Keratinocyte (primary cell): ENCODE measurements around the gene ZNF586. TPM values are rescaled to one million over a fixed set of nuclear protein-coding genes. Genes with fewer than 3 reads are reported as not detected.

Experiments used
- DNase-seq: peaks from one replicate; pipeline ENCODE4 v3.0.0-alpha.2; 2011; ENCODE audit warnings: low read depth, missing footprints, low spot score
- FAIRE-seq: peaks from 2 replicates; lab custom pipeline; 2011; peaks lifted over from hg19 to GRCh38; lab: Jason Lieb, UNC
- H2AFZ ChIP-seq: 2 replicates; pipeline ENCODE4 v1.6.0; 2012; ENCODE audit warnings: low read length, control low read depth, inconsistent platforms; ENCODE audit not compliant: control insufficient read depth
- H3K27ac ChIP-seq: 2 replicates; pipeline ENCODE4 v1.5.1; 2011; ENCODE audit warnings: low read length; ENCODE audit not compliant: control insufficient read depth, insufficient read depth
- H3K27me3 ChIP-seq: 3 replicates; pipeline ENCODE4 v1.6.0; 2011; ENCODE audit warnings: low read length; ENCODE audit not compliant: control insufficient read depth, insufficient read depth; ENCODE audit errors: extremely low read depth
- H3K36me3 ChIP-seq, 2 experiments: 2 replicates in 1 of 2; 3 replicates in 1 of 2; pipeline ENCODE4 v1.5.1; 2011; ENCODE audit warnings: low read length in 2 of 2, mild to moderate bottlenecking in 1 of 2; ENCODE audit not compliant: control insufficient read depth in 2 of 2, insufficient read depth in 2 of 2; ENCODE audit errors: extremely low read depth in 1 of 2
- H3K4me1 ChIP-seq: 3 replicates; pipeline ENCODE4 v1.5.1; 2011; ENCODE audit warnings: low read length; ENCODE audit not compliant: control insufficient read depth, insufficient read depth; ENCODE audit errors: extremely low read depth
- H3K4me2 ChIP-seq: 3 replicates; pipeline ENCODE4 v1.6.0; 2011; ENCODE audit warnings: low read depth, low read length; ENCODE audit not compliant: control insufficient read depth, insufficient read depth; ENCODE audit errors: extremely low read depth
- H3K4me3 ChIP-seq, 3 experiments: fragments of 200-600 bp in 1 of 3; sonication (generic) in 1 of 3; 2 replicates in 2 of 3; 3 replicates in 1 of 3; pipeline ENCODE4 v1.5.1; 2011 to 2016; ENCODE audit warnings: low read length in 3 of 3, mild to moderate bottlenecking in 3 of 3, control low read depth in 2 of 3, inconsistent platforms in 1 of 3, low read depth in 1 of 3, mixed read lengths in 1 of 3, mixed run types in 1 of 3, moderate library complexity in 1 of 3; ENCODE audit not compliant: control insufficient read depth in 2 of 3, insufficient read depth in 2 of 3; ENCODE audit errors: extremely low read depth in 1 of 3
- H3K79me2 ChIP-seq: 2 replicates; pipeline ENCODE4 v1.6.0; 2012; ENCODE audit warnings: low read length; ENCODE audit not compliant: control insufficient read depth, insufficient read depth
- H3K9ac ChIP-seq: 3 replicates; pipeline ENCODE4 v1.6.0; 2011; ENCODE audit warnings: low read length; ENCODE audit not compliant: control insufficient read depth, insufficient read depth; ENCODE audit errors: extremely low read depth
- H3K9me1 ChIP-seq: 3 replicates; pipeline ENCODE4 v1.6.0; 2011; ENCODE audit warnings: low read length; ENCODE audit not compliant: control insufficient read depth, insufficient read depth; ENCODE audit errors: extremely low read depth
- H3K9me3 ChIP-seq: 2 replicates; pipeline ENCODE4 v1.5.1; 2012; ENCODE audit warnings: low read depth, low read length; ENCODE audit not compliant: control insufficient read depth
- H4K20me1 ChIP-seq: 3 replicates; pipeline ENCODE4 v1.6.0; 2011; ENCODE audit warnings: low read length; ENCODE audit not compliant: control insufficient read depth, insufficient read depth; ENCODE audit errors: extremely low read depth
- EZH2 ChIP-seq: IDR thresholded peaks from one replicate; pipeline ENCODE4 v1.6.1; 2012; ENCODE audit warnings: inconsistent platforms, mild to moderate bottlenecking, low read length, moderate library complexity
- dilution Hi-C: fragments of 300-500 bp; cut with MboI; formaldehyde crosslinking; loops from one replicate; pipeline ENCODE4 v1.7.0; 2020; ENCODE audit warnings: low sequenced_read_pairs; ENCODE audit not compliant: extremely low pct_ligation_motif_present
- polyA plus RNA-seq, 5 experiments: library from polyadenylated mRNA; depleted of rRNA in 3 of 5; stranded (reverse) in 3 of 5; stranded (forward) in 1 of 5; unstranded in 1 of 5; fragments of >200 nt; gene quantifications; 1 replicate in 1 of 5; 2 replicates in 3 of 5; 3 replicates in 1 of 5; pipeline versions ENCODE4 v1.2.1 to v1.2.3, GENCODE V29; 2011 to 2012; ENCODE audit warnings: missing spikeins in 2 of 5, low read depth in 1 of 5, low replicate concordance in 1 of 5
- TF ChIP-seq, protein P1 (sequence below), 3 experiments: IDR thresholded peaks in 1 of 3; conservative IDR thresholded peaks in 1 of 3; optimal IDR thresholded peaks in 1 of 3; 2 replicates in 2 of 3; 3 replicates in 1 of 3; pipeline versions ENCODE3 to v1.5.1; 2011; ENCODE audit warnings: low read length in 3 of 3, mild to moderate bottlenecking in 3 of 3, moderate library complexity in 2 of 3, control low read depth in 1 of 3, inconsistent platforms in 1 of 3; ENCODE audit not compliant: insufficient read depth in 2 of 3; ENCODE audit errors: extremely low read depth in 1 of 3

The ZNF586 gene
- polyA plus RNA-seq, 1 donor (not counting 4 experiments of a cell fraction or from before 2014, with no cell fraction given), result 9.6 TPM

DNA sequence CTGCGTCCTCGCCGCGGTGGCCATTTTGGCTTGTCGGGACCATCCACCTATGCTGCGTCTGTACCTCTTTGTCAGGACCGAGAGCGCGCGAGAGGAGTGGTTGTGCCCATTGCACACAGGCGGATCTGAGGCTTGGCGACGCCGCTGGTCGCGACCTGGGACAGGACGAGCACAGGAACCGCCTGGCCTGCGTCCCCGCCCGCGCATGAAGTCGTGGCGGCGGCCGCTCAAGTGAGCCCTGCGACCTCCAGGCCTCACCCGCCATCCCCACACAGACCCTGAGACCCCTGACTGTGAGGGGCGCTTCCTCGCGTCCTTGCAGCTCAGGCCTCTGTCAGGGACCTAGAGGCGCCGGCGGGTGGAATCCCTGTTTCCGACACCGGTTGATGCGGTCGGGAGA, 16.8 kb downstream of the ZNF586 start:
- dilution Hi-C loops, result no loop called here
- no peak overlapping the region for H3K9ac ChIP-seq
- H2AFZ ChIP-seq, result no peak overlapping the region
- TF ChIP-seq, protein P1, sequence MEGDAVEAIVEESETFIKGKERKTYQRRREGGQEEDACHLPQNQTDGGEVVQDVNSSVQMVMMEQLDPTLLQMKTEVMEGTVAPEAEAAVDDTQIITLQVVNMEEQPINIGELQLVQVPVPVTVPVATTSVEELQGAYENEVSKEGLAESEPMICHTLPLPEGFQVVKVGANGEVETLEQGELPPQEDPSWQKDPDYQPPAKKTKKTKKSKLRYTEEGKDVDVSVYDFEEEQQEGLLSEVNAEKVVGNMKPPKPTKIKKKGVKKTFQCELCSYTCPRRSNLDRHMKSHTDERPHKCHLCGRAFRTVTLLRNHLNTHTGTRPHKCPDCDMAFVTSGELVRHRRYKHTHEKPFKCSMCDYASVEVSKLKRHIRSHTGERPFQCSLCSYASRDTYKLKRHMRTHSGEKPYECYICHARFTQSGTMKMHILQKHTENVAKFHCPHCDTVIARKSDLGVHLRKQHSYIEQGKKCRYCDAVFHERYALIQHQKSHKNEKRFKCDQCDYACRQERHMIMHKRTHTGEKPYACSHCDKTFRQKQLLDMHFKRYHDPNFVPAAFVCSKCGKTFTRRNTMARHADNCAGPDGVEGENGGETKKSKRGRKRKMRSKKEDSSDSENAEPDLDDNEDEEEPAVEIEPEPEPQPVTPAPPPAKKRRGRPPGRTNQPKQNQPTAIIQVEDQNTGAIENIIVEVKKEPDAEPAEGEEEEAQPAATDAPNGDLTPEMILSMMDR (optimal IDR thresholded peaks at IDR 0.05 in 1 of 3, IDR thresholded peaks at IDR 0.05 in 1 of 3, conservative IDR thresholded peaks at IDR 0.05 in 1 of 3; ENCODE audit: extremely low read depth in 1 of 3, insufficient read depth in 2 of 3, low read length in 3 of 3), result no peak
- no peak for TF ChIP-seq EZH2
- H3K9me3 ChIP-seq, result no peaks in the 10 kb centered on the region
- no peak overlapping the region for H3K4me2 ChIP-seq
- H4K20me1 ChIP-seq, result no peaks in the 10 kb centered on the region
- H3K27ac ChIP-seq, result no peak overlapping the region
- no peak for FAIRE-seq
- peaks cover 39% of the 10 kb centered on the region for H3K79me2 ChIP-seq
- no peak for DNase-seq
- no peaks in the 10 kb centered on the region for H3K27me3 ChIP-seq
- H3K4me3 ChIP-seq, result no peak overlapping the region
- peaks cover 5 to 10% of the 10 kb centered on the region in 2 experiments for H3K36me3 ChIP-seq
- no peaks in the 10 kb centered on the region for H3K4me1 ChIP-seq
- no peaks in the 10 kb centered on the region for H3K9me1 ChIP-seq

DNA sequence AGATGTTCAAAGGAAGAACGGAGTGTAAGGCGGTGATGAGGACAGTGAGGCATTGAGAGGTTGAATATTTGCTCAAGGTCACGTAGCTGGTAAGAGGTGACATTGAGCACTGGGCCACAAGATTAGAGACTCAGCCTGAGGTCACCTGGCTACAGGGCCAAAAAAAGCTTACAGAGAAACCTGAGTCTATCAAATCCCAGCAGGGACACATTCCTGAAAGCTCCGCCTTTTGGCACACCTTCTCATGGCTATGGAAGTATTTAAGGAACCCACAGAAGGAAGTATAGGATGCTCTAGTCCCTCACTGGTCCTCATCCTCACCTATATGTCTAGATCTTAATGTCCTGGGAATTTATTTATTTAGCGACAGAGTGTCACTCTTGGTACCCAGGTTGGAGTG, 17.4 kb downstream of the ZNF586 start:
- Histone ChIP-seq H3K27ac (no peak overlapping the region), H3K9ac (no peak overlapping the region), H3K9me1 (no peaks in the 10 kb centered on the region), H3K36me3 (peaks cover 5 to 9% of the 10 kb centered on the region in 2 experiments), H3K4me2 (no peak overlapping the region), H3K79me2 (peaks cover 33% of the 10 kb centered on the region), H3K4me3 (no peak overlapping the region), H3K27me3 (no peaks in the 10 kb centered on the region), H4K20me1 (no peaks in the 10 kb centered on the region), H3K4me1 (no peaks in the 10 kb centered on the region), H2AFZ (no peak overlapping the region), H3K9me3 (no peaks in the 10 kb centered on the region)
- no peak for FAIRE-seq
- no peak for DNase-seq
- dilution Hi-C loops, result no loop called here
- TF ChIP-seq, protein P1 (optimal IDR thresholded peaks at IDR 0.05 in 1 of 3, IDR thresholded peaks at IDR 0.05 in 1 of 3, conservative IDR thresholded peaks at IDR 0.05 in 1 of 3; ENCODE audit: extremely low read depth in 1 of 3, insufficient read depth in 2 of 3, low read length in 3 of 3), result no peak
- TF ChIP-seq EZH2, result no peak
